Non-pigmented ciliary epithelial cell (primary cell): ENCODE results near the gene KDM3B.
"Not testable (repeated sequence)": the region's sequence is repeated elsewhere in the genome, so short reads cannot be mapped to it uniquely, and the experiment has no call there.

ENCODE experiments used
- DNase-seq: peaks from one replicate; pipeline ENCODE4 v3.0.0-alpha.2; 2010; ENCODE audit warnings: low read depth

Gene KDM3B

DNA sequence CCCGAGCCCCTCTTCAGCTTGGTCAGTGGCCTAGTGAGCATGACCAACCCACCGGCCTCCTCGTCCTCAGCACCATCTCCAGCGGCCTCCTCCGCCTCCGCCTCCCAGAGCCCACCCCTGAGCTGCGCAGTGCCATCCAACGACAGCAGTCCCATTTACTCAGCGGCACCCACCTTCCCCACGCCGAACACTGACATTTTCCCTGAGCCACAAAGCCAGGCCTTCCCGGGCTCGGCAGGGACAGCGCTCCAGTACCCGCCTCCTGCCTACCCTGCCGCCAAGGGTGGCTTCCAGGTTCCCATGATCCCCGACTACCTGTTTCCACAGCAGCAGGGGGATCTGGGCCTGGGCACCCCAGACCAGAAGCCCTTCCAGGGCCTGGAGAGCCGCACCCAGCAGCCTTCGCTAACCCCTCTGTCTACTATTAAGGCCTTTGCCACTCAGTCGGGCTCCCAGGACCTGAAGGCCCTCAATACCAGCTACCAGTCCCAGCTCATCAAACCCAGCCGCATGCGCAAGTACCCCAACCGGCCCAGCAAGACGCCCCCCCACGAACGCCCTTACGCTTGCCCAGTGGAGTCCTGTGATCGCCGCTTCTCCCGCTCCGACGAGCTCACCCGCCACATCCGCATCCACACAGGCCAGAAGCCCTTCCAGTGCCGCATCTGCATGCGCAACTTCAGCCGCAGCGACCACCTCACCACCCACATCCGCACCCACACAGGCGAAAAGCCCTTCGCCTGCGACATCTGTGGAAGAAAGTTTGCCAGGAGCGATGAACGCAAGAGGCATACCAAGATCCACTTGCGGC is 114.6 kb downstream of the KDM3B start:
- DNase-seq = no peak

DNA sequence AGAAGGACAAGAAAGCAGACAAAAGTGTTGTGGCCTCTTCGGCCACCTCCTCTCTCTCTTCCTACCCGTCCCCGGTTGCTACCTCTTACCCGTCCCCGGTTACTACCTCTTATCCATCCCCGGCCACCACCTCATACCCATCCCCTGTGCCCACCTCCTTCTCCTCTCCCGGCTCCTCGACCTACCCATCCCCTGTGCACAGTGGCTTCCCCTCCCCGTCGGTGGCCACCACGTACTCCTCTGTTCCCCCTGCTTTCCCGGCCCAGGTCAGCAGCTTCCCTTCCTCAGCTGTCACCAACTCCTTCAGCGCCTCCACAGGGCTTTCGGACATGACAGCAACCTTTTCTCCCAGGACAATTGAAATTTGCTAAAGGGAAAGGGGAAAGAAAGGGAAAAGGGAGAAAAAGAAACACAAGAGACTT is 115.2 kb downstream of the KDM3B start:
- DNase-seq = no peak

DNA sequence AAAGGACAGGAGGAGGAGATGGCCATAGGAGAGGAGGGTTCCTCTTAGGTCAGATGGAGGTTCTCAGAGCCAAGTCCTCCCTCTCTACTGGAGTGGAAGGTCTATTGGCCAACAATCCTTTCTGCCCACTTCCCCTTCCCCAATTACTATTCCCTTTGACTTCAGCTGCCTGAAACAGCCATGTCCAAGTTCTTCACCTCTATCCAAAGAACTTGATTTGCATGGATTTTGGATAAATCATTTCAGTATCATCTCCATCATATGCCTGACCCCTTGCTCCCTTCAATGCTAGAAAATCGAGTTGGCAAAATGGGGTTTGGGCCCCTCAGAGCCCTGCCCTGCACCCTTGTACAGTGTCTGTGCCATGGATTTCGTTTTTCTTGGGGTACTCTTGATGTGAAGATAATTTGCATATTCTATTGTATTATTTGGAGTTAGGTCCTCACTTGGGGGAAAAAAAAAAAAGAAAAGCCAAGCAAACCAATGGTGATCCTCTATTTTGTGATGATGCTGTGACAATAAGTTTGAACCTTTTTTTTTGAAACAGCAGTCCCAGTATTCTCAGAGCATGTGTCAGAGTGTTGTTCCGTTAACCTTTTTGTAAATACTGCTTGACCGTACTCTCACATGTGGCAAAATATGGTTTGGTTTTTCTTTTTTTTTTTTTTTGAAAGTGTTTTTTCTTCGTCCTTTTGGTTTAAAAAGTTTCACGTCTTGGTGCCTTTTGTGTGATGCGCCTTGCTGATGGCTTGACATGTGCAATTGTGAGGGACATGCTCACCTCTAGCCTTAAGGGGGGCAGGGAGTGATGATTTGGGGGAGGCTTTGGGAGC is 115.9 kb downstream of the KDM3B start:
- no peak for DNase-seq

DNA sequence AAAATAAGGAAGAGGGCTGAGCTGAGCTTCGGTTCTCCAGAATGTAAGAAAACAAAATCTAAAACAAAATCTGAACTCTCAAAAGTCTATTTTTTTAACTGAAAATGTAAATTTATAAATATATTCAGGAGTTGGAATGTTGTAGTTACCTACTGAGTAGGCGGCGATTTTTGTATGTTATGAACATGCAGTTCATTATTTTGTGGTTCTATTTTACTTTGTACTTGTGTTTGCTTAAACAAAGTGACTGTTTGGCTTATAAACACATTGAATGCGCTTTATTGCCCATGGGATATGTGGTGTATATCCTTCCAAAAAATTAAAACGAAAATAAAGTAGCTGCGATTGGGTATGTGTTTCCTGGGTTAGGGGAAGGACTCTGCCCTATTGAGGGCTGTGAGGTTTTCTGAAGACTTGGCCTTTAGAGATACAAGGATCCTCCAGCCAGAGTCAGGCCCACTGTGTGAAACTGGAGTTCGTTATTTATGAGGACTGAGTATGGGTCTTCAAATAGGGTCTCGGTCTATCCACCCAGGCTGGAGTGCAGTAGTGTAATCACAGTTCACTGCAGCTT is 116.6 kb downstream of the KDM3B start:
- DNase-seq = no peak

DNA sequence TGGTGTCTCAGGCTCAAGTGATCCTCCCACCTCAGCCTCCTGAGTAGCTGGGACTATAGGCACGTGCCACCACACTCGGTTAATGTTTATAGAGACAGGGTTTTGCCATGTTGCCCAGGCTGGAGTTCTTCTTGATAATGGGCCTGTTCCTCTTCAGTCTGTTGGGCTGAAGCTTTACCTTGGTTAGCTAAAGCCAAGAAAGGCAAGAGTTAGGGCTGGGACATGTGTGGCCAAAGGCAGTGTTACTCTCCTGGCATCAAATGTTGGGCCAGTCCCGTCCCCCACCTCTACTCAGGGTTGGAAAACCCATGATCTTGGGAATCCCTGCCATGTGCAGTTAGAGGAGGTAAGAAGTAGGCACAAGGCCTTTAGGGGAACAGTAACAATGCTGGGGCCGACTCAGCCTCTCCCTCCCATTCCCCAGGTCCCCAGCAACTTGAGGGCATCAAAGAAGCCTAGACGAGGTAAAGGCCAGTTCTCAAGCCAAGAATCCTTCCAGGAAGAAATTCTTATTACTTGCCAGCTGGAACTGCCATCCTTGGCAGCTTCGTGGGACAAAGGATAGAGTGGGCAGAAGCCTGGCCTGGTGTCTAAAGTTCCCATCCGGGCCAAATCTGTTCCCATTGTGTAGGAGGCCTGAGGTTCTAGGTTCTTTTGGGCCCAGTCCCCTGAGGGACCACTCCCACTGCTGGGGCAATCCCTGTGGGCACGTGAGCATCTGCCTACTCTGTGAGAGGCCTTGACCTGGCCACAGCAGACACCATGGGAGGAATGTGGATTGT is 117.2 kb downstream of the KDM3B start:
- DNase-seq = no peak

DNA sequence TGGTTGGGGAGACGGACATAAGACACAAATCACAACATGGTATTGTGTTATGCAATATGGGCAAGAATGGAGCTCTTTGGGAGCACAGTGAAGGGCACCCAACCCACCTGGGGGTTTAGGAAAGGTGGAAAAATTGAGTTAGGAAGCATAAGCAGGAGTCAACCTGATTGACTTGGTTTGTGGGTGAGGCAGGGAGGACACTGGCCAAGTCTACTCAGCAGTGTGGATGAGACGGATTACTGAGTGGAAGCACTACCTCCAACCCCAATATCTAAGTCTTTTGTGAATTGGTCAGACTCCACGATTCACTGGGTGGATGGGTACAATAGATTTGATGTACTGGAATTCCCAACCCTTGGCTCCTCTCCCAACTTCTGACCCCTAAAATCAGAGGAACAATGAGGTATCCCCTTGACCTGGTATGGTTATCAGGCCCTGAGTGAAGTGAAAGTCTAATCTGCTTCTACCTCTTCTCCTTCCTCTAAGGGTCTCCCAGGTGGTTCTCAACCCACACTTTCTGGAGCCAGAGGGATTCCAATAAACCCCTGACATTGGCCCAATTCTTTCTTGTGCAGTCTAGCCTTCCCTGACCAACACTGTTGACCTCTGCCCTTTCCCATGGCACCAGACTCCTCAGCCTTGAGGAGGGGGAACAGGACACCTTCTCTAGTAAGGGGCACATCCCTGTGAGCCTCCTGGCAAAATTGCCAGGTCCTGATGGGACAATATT is 118.0 kb downstream of the KDM3B start:
- DNase-seq = no peak

DNA sequence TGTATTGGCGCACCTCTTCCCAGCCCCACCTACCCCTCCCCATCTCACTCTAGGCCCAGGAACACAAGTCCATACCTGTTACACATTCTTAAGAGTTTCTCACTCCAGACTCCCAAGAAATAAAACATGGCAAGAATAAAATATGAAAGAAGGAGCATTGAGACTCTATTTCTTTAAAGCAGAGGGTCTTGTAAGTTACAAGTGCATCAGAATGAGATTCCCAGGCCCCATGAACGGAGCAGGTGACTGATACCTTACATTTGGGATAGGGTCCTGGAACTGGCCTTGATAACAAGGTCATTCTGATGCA is 118.5 kb downstream of the KDM3B start:
- DNase-seq = no peak

DNA sequence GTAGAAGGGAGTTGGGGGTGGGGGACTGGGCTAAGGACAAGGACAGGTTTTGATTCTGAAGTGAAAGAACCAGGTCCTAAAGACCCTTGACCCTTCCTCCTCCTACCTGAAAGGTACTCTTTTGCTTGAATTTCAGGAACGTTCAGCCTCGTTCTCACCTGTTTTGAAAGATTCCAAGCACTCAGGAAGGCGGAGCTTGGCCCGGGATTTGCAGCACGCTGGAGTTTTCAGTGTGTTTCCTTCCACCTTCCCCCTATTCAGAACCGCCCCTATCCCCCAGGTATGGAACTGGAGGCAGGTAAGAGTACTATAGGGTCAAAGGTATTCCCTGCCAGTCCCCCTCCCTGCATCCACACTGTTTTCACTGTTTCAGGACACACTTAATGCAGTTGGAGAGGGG is 119.9 kb downstream of the KDM3B start:
- no peak for DNase-seq

DNA sequence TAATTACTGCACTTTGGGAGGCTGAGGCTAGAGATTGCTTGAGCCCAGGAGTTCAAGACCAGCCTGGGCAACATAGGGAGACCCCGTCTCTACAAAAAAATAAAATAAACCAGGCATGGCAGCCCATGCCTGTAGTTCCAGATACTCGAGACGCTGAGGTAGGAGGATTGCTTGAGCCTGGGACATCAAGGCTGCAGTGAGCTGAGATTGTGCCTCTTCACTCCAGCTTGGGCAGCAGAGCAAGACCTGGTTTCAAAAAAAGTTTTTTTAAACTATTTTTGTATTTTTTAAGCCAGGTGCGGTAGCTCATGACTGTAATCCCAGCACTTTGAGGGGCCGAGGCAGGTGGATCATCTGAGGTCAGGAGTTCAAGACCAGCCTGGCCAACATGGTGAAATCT is 120.7 kb downstream of the KDM3B start:
- not testable (repeated sequence) for DNase-seq

DNA sequence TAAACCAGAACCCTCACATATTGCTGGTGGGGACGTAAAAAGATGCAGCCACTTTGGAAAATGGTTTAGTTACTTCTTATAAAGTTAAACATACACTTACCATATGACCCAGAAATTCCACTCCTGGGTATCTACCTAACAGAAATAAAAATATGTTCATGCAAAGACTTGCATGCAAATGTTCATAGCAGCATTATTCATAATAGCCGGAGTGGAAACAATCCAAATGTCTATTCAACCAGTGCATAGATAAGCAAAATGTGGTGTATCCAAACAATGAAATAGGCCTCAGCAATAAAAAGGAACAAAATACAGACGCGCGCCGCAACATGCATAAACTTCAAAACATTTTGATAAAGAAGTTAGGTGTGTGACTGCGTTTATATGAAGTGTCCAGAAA is 124.4 kb downstream of the KDM3B start:
- DNase-seq = no peak

DNA sequence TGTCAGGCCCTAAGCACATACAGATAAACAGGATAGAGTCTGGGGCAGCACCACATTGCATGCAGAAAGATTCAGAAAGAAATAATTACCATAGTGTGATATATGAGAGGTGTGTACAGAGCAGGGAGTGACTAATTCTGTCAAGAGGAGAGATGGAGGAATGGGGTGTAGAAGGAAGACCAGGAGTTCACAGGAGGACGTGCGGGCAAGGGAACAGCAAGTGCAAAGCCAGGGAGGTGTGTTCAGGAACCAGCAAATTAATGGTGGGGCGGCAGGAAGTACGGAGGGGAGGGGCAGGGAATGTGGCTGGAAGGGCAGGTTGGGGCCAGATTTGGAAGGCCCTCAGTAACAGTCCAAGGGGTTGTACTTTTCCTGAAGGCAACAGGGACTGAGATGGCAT is 130.2 kb downstream of the KDM3B start:
- no peak for DNase-seq
